DND-41 (cell line): ENCODE results near the gene RAPGEF1.
A peak's percentile ranks its signal among the peaks of the same experiment; 100 is the strongest.

ENCODE experiments used
- ATAC-seq: fragments of 200-7000 bp; cut with Tn5 transposase; 3 replicates; pipeline ENCODE4 v1.9.1; 2021; ENCODE audit warnings: low read depth; ENCODE audit not compliant: insufficient read depth
- DNase-seq: peaks from one replicate; pipeline ENCODE4 v3.0.0-alpha.2; 2020
- H2AFZ ChIP-seq: 2 replicates; pipeline ENCODE4 v1.6.0; 2012; ENCODE audit warnings: low read depth, low read length
- H3K27ac ChIP-seq: 2 replicates; pipeline ENCODE4 v1.5.1; 2012; ENCODE audit warnings: low read length, inconsistent platforms
- H3K27me3 ChIP-seq: fragments of 200-600 bp; sonication (generic); 2 replicates; pipeline ENCODE4 v1.6.0; 2012; ENCODE audit warnings: low read length, mild to moderate bottlenecking, inconsistent platforms; ENCODE audit not compliant: insufficient read depth, poor library complexity
- H3K36me3 ChIP-seq: 2 replicates; pipeline ENCODE4 v1.5.1; 2012; ENCODE audit warnings: low read length, inconsistent platforms; ENCODE audit not compliant: insufficient read depth
- H3K4me1 ChIP-seq: 2 replicates; pipeline ENCODE4 v1.5.1; 2012; ENCODE audit warnings: mild to moderate bottlenecking, low read length; ENCODE audit not compliant: insufficient read depth
- H3K4me2 ChIP-seq: 2 replicates; pipeline ENCODE4 v1.6.0; 2012; ENCODE audit warnings: mild to moderate bottlenecking, moderate library complexity, low read length, inconsistent platforms; ENCODE audit not compliant: insufficient read depth
- H3K4me3 ChIP-seq, 2 experiments: fragments of 200-600 bp in 1 of 2; shearing (Covaris generic) in 1 of 2; 2 replicates each; pipeline ENCODE4 v1.5.1; 2012 to 2016; ENCODE audit warnings: inconsistent platforms in 2 of 2, low read length in 2 of 2, mild to moderate bottlenecking in 2 of 2, low read depth in 1 of 2, moderate library complexity in 1 of 2
- H3K79me2 ChIP-seq: 2 replicates; pipeline ENCODE4 v1.6.0; 2012; ENCODE audit warnings: low read length, inconsistent platforms; ENCODE audit not compliant: insufficient read depth
- H3K9ac ChIP-seq: 2 replicates; pipeline ENCODE4 v1.6.0; 2012; ENCODE audit warnings: low read depth, mild to moderate bottlenecking, inconsistent platforms, low read length, moderate library complexity
- H3K9me3 ChIP-seq: 2 replicates; pipeline ENCODE4 v1.5.1; 2012; ENCODE audit warnings: low read length, moderate library complexity, mild to moderate bottlenecking, inconsistent platforms; ENCODE audit not compliant: insufficient read depth, severe bottlenecking
- H4K20me1 ChIP-seq: 2 replicates; pipeline ENCODE4 v1.6.0; 2012; ENCODE audit warnings: low read length; ENCODE audit not compliant: insufficient read depth
- CTCF ChIP-seq: IDR thresholded peaks from 2 replicates; pipeline ENCODE4 v1.5.1; 2012; ENCODE audit warnings: borderline replicate concordance, low read length, moderate library complexity, mild to moderate bottlenecking; ENCODE audit not compliant: poor library complexity, severe bottlenecking; ENCODE audit errors: extremely low read depth
- EZH2 ChIP-seq: IDR thresholded peaks from 3 replicates; pipeline ENCODE4 v1.6.1; 2012; ENCODE audit warnings: borderline replicate concordance, low read depth, mild to moderate bottlenecking, moderate library complexity, low read length, inconsistent platforms; ENCODE audit not compliant: severe bottlenecking

Gene RAPGEF1

GRCh38 chr9:131590907-131591844, 148.7 kb downstream of the RAPGEF1 start:
- DNase-seq (peak; percentile 36), ATAC-seq (peak; percentile 62; the same call in 2 of the 3 replicates)
- Histone ChIP-seq H3K4me3 (no peak overlapping the region), H3K4me1 (peaks cover 4% of the 10 kb centered on the region), H3K9me3 (no peaks in the 10 kb centered on the region), H3K4me2 (no peak overlapping the region), H2AFZ (no peak overlapping the region), H4K20me1 (no peaks in the 10 kb centered on the region), H3K9ac (no peak overlapping the region), H3K79me2 (no peaks in the 10 kb centered on the region), H3K36me3 (peaks cover 55% of the 10 kb centered on the region), H3K27ac (no peak overlapping the region), H3K27me3 (no peaks in the 10 kb centered on the region)
- no peak for TF ChIP-seq EZH2
- TF ChIP-seq CTCF = peak; percentile 55

- Histone ChIP-seq H4K20me1 (no peaks in the 10 kb centered on the region), H2AFZ (no peak overlapping the region), H3K4me1 (peaks cover 11% of the 10 kb centered on the region), H3K27me3 (no peaks in the 10 kb centered on the region), H3K36me3 (peaks cover 48% of the 10 kb centered on the region), H3K79me2 (no peaks in the 10 kb centered on the region), H3K4me3 (no peak overlapping the region), H3K27ac (no peak overlapping the region), H3K4me2 (no peak overlapping the region), H3K9ac (no peak overlapping the region), H3K9me3 (no peaks in the 10 kb centered on the region)
- TF ChIP-seq EZH2 (no peak), CTCF (no peak)
- ATAC-seq (peak; percentile 27; the same call in 2 of the 3 replicates), DNase-seq (no peak)
These were observed 149.4 kb downstream of the RAPGEF1 start for GRCh38 chr9:131590449-131590848.

- Histone ChIP-seq H3K4me1 (peaks cover 15% of the 10 kb centered on the region), H4K20me1 (no peaks in the 10 kb centered on the region), H3K9me3 (no peaks in the 10 kb centered on the region), H3K36me3 (peaks cover 43% of the 10 kb centered on the region), H3K9ac (no peak overlapping the region), H2AFZ (no peak overlapping the region), H3K27me3 (no peaks in the 10 kb centered on the region), H3K79me2 (no peaks in the 10 kb centered on the region), H3K27ac (no peak overlapping the region), H3K4me3 (no peak overlapping the region), H3K4me2 (no peak overlapping the region)
- ATAC-seq (no peak), DNase-seq (no peak)
- TF ChIP-seq CTCF = no peak
- no peak for TF ChIP-seq EZH2
These were observed 149.9 kb downstream of the RAPGEF1 start for GRCh38 chr9:131589993-131590392.
